Stimulated activated CD4-positive, alpha-beta T cell treated with anti-CD3 and anti-CD28 coated beads, Interleukin-12 subunit alpha, Interleukin-12 subunit beta, amount 100 ng/mL, for 4 hours (primary cell): ENCODE data around the gene PRKAR2A.
"Not testable (repeated sequence)": the region's sequence is repeated elsewhere in the genome, so short reads cannot be mapped to it uniquely, and the experiment has no call there.

Experiments
- DNase-seq: peaks from one replicate; pipeline ENCODE4 v3.0.0-alpha.2; 2020

The PRKAR2A gene

DNA sequence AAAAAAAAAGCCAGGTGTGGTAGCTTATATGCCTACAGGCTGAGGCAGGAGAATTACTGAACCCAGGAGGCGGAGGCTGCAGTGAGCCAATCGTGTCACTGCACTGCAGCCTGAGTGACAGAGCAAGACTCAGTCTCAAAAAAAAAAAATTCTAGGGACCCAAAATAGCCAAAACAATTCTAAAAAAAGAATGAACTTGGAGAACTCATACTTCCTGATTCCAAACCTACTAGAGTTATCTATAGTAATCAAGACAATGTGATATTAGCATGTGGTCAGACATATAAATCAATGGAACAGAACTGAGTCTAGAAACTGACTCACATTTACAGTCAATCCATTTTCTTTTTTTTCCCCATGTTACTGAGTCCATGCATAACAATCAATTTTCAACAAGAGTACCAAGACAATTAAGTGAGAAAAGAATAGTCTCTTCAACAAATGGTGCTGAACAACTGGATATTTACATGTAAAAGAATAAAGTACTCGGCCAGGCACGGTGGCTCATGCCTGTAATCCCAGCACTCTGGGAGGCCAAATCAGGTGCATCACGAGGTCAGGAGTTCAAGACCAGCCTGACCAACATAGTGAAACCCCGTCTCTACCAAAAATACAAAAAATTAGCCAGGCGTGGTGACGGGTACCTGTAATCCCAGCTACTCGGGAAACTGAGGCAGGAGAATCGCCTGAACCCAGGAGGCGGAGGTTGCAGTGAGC lies 11.9 kb downstream of the PRKAR2A start:
- no peak for DNase-seq

DNA sequence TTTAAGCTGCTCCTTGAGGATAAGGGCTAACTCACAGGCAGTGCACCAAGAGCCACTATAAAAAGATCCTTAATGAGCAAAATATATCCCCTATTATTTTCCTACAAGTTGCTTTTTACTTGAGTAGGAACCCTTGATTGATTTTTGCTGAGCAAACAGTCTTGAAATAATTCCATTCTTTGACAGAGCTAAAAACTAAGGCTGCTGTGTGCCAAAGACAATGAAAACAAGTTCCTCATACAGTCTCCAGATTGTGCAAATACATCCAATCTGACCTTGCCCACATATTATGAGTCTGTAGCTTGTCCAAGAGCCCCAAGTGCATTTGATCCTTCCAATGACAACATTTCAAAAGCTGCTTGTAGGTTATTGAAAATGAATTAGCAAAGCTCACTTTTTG lies 15.0 kb downstream of the PRKAR2A start:
- no peak for DNase-seq

DNA sequence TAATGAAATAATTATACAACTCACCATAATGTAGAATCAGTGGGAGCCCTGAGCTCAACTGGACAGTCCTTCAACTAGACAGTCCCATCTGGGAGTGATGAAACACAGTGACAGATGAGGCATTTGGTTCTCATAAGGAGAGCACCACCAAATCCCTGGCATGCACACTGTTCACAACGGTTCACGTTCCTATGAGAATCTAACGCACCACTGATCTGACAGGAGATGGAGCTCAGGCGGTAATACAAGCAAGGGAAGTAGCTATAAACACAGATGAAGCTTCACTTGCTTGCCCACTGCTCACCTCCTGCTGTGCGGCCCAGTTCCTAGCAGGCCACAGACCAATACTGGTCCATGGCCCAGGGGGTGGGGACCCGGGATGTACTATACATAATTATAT lies 17.0 kb downstream of the PRKAR2A start:
- DNase-seq: no peak

DNA sequence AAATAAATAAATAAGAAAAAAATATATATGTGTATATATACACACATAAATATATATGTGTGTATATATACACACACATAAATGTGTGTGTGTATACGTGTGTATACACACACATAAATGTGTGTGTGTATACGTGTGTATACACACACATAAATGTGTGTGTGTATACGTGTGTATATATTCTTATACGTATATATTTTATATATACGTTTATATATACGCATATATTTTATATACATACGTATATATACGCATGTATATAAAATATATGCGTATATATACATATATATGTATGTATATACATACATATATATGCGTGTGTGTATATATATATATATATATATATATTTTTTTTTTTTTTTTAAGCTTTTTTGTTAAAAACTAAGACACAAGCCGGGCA lies 18.1 kb downstream of the PRKAR2A start:
- DNase-seq: not testable (repeated sequence)

DNA sequence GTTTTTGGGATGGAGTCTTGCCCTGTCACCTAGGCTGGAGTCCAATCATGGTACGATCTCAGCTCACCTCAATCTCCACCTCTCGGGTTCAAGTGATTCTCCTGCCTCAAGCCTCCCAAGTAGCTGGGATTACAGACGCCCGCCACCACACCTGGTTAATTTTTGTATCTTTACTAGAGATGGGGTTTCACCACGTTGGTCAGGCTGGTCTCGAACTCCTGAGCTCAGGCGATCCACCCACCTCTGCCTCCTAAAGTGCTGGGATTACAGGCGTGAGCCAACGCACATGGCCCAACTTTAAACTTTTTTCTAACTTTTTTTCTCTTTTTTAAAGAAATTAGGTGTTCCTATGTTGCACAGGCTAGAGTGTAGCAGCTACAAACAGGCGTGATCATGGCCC lies 19.8 kb downstream of the PRKAR2A start:
- DNase-seq: not testable (repeated sequence)

DNA sequence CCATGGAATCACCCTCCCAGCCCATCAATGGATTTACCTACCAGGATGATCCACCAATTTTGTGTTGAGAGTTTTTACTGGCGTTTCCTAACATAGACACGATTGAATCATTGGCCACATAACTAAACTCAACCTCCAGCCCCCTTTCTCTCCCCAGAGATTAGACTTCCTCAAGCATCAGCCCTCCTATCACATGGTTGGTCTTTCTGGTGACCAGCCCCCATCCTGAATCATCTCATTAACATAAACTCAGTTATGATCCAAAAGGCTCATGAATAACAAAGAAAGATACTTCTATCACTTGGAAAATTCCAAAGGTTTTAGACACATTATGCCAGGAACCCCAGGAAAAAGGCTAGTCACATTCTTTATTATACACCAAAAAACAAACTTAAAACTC lies 21.2 kb downstream of the PRKAR2A start:
- DNase-seq: no peak

DNA sequence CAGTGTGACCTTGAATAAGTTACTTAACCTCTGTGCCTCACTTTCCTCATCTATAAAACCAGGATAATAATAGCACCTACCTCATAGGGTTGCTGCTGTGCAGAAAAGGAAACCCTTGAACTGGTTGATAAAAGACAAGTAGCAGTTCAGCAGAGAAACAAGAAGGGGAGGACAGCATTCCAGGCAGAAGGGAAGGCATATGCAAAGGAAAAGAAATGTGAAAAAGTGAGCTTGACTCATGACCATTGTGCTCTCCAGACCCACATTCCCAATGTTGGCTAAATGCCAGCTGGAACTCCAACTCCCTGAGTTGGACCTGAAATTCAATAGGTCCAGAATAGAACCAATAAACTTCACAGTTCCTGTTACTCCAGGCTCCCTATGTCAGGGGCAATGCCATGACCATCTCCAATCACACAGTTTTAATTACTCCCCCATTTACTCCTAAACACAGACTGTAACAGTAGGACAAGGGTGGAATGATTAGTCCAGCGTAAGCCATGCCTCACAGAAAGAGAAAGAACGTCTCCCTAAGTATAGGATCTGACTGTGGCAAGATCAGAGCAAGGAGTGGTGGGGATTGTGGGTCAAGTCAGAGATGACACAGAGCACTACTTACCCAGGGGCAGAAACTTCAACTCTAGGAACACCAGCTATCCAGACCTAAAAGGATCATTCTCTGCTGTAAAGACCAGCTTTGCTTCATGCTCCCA lies 26.9 kb downstream of the PRKAR2A start:
- no peak for DNase-seq

DNA sequence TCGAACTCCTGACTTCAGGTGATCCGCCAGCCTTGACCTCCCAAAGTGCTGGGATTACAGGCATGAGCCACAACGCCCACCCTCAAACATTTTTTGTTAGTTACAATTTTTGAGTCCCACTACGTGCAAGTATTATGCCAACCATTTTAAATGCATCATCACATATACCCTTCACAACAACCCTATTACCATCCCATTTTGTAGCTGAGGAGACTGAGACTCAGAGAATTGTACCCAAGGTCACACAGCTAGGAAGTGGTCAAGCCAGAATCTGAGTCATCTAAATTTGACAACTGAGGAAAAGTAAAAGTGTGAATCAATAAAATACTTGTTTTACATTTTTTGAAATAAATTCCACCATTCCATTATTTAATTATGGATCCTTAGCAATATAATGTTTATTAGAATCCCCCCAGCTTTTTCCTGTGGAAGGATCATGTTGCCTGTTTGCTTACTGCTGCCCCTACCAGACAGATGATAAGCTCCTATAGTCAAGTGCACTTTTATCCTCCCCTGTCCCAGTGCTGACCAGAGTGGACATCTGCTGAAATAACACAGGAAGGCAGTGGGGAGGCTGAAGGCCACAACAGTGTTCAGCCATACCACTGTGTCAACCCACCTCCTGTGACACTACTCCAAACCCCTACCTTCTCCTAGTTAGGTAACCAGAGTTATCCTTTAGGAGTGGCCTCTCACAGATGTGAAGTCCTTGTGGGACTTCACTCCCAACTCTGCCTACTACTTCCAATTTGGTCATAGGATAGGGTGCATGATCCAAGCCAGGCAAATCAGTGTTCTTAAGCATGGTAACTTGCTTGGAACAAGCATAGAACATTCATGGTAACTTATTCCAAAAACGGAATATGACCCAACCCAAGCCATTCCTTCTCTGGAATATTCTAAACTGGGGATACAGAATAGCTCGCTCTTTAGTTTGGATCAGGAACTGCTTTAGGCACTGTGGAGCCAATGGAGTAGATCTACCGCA lies 28.1 kb downstream of the PRKAR2A start:
- no peak for DNase-seq

DNA sequence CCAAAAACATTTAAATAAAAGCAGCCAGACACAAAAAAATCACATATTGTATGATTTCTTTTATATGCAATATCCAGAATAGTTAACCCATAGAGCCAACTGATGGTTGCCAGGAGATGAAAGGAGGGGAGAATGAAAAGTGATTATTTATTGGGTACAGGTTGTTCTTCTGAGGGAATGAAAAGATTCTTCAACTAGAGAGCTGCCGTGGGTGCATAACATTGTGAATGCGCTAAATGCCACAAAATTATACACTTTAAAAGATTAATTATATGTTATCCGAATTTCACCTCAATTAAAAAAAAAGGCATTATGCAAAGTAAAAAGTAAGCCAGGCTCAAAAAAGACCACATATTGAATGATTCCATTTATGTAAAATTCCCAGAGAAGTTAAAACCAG lies 36.1 kb downstream of the PRKAR2A start:
- DNase-seq: no peak

DNA sequence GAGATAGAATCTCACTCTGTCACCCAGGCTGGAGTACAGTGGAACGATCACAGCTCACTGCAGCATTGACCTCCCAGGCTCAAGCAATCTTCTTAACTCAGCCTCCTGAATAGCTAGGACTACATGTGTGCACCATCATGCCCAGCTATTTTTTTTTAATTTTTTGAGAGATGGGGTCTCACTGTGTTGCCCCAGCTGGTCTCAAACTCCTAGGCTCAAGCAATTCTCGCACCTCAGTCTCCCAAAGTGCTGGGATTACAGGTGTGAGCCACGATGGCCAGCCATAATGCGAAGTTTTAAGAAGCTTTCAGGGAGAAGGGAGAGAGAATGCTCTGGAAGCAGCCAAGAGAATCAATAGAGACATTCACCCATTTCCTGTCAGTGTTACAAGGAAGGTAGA lies 42.7 kb downstream of the PRKAR2A start:
- DNase-seq: no peak

DNA sequence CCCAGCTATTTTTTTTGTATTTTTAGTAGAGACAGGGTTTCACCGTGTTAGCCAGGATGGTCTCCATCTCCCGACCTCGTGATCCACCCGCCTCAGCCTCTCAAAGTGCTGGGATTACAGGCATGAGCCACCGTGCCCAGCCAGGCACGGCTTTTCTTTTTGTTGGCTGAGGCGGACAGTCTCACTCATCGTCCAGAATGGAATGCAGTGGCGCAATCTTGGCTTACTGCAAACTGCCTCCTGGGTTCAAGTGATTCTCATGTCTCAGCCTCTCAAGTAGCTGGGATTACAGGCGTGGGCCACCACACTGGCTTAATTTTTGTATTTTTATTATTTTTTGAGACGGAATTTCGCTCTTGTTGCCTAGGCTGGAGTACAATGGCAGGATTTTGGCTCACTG lies 46.8 kb downstream of the PRKAR2A start:
- DNase-seq: not testable (repeated sequence)

DNA sequence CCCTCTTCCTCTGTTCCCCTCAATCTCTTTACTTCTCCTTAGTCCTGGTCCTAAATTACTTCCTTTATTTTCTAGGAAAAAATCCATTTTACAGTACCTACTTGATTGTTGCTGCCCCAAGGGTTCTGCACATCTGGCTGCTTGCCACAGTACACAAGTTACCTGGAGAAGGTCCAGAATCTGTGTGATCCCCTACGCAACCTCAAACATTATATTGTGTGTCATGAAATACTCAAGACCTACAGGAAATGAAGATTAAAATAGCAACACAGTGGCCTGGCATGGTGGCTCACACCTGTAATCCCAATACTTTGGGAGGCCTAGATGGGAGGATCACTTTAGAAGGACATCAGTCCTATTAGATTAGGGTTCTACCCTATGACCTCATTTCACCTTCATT lies 48.7 kb downstream of the PRKAR2A start:
- no peak for DNase-seq

DNA sequence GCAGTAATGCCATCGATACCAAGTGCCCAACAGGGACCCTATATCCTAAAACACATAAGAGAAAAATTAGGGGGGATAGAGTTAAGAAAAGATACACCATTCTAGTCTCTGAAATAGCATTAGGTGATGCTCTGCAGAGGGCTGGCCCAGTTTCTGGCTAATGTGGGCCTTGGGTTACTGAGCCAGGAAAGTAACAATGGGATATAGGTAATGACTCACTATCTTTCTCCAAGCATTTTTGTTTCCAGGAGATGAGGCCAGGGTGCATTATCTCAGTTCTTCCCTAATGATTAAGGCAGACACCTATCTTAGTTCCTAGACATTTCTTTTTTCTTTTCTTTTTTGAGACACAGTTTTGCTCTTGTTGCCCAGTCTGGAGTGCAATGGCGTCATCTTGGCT lies 50.0 kb downstream of the PRKAR2A start:
- no peak for DNase-seq

DNA sequence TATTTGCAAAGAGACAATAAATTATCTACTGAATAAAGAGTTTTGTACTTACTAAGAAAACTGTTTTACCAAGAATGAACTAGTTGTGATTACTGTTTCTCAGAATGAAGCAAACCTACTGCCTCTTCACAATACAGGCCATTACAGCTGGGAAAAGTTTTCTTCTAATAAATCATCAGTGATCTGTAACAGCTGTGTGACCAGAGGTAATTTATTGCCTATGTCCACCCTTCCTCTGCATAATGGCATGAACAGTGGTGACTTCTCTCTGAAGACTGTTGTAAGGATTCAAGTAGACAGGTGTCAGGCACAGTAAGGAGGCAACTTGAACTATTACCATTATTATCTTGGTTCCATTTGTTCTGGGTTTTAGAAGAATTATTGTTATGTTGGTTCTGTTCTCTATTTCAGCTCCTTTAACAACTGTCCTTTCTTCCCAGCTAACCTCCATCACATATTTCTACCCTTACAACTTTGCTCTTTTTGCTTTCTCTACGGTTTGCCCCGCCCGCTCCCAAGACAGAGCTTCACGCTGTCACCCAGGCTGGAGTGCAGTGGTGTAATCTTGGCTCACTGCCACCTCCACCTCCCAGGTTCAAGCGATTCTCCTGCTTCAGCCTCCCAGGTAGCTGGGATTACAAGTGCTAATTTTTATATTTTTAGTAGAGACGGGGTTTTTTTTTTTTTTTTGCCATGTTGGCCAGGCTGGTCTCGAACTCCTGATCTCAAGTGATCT lies 51.5 kb downstream of the PRKAR2A start:
- DNase-seq: no peak

DNA sequence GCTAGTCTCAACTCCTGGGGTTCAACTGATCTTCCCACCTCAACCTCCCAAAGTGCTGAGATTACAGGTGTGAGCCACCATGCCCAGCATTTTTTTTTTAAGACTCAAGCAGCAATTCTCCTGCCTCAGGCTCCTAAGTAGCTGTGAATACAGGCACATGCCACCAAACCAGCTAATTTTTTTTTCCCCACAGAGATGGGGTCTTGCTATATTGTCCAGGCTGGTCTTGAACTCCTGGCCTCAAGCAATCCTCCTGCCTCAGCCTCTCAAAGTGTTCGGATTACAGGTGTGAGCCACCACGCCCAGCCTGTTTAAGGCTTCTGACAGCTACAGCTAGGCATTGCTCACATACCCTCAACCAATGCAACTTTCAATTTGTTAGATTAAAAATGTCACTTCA lies 54.2 kb downstream of the PRKAR2A start:
- DNase-seq: not testable (repeated sequence)

DNA sequence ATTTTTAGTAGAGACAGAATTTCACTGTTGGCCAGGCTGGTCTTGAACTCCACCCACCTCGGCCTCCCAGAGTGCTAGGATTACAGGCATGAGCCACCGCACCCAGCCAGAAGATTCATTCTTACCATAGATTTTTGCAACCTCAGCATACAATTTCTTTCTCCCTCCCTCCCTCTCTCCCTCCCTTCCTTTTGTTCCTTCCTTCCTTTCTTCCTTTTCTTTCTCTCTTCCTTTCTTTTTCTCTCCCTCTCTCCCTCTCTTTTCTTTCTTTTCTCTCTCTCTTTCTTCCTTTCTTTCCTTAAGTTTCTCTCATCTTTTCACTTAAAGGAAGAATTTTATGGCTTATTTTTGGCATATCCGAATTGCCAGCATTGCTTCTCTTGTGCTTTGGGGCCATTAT lies 58.0 kb downstream of the PRKAR2A start:
- no peak for DNase-seq

DNA sequence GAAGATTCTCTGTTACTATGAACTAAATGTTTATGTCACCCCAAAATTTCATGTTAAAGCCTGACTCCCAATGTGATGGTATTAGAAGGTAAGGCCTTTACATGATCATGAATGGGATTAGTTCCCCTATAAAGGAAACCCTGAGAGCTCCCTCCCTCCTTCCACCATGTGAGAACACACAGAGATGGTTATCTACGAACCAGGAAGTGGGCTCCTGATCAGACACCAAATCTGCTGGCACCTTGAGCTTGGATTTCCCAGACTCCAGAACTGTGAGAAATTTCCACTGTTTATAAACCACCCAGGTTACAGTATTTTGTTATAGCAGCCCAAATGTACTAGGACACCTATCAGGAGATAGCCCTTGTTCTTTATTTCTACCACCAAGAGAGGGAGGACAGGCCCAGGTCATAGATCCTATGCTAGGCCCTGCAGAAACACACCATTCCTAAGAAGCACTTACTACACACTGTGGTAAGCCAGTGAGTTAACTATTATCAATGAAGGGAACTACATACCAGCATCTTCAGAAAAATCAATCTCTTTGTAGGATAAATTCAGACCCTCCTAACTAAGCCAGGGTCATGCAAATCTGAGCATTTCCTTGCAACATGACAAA lies 59.0 kb downstream of the PRKAR2A start:
- no peak for DNase-seq

DNA sequence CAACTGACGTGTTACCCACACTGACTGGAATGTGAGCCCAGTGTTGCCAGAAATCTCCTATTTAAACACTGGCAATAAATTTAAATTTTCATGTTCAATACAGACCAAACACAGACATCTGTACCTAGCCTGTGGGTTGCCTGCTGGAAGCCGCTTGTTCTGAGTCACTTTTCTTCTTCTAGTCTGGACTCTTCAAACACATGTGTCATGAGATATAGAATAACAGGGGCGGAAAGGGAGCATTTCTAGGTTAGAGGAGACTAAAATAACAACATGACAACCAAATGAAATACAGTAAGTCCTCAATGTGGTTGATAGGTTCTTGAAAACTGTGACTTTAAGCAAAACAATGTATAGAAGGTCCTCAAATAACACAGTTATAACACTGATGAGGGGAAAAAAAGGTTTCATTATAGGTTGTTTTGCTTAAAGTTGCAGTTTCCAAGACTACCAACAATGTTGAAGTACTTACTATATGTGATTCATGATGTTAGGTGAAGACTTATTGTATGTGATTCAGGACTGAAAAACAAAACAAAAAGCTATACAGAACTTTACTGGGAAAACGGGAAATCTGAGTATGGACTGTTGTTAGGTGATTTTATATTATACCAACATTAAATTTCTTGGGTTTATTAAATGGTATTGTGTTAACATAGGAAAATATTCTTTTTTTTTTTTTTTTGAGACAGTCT lies 63.1 kb downstream of the PRKAR2A start:
- no peak for DNase-seq

DNA sequence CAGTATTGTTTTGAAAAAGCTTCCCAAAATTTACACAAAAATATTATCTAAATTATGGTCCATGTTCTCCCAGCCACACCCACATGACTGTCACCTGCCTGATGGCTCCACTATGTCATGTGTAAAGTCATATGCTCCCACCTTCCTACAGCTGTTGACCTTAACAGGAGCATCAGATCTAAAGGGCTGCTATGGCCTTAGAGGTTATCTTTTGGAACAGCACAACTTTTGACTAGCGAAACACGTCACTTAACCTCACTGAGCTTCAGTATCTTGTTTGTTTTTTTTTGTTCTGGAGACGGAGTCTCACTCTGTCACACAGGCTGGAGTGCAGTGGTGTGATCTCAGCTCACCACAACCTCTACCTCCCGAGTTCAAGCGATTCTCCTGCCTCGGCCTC lies 64.4 kb downstream of the PRKAR2A start:
- no peak for DNase-seq

DNA sequence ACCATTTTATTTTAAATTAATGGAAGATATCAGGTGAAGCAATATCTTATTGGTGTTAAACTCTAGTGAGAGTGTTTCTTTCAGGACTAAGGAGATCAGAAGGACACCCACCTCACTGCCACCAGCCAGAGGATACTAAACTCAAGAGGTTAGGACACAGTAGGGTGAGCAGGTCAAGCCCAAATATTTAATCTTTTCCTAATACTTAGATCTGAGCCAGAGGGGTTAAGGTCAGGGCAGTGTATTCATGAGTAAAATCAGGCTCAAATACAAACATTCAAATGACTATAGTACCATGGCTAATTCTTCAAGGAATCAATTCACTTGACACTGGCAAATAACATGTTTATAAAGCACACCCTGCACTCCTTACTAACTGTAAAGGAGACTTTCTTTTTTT lies 65.6 kb downstream of the PRKAR2A start:
- DNase-seq: no peak

DNA sequence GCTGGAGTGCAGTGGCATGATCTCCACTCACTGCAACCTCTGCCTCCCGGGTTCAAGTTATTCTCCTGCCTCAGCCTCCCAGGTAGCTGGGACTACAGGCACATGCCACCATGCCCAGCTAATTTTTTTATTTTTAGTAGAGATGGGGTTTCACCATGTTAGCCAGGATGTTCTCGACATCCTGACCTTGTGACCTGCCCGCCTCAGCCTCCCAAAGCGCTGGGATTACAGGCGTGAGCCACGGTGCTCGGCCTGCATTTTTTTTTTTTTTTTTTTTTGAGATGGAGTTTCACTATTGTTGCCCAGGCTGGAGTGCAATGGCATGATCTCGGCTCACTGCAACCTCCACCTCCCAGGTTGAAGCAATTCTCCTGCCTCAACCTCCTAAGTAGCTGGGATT lies 69.1 kb downstream of the PRKAR2A start:
- not testable (repeated sequence) for DNase-seq

DNA sequence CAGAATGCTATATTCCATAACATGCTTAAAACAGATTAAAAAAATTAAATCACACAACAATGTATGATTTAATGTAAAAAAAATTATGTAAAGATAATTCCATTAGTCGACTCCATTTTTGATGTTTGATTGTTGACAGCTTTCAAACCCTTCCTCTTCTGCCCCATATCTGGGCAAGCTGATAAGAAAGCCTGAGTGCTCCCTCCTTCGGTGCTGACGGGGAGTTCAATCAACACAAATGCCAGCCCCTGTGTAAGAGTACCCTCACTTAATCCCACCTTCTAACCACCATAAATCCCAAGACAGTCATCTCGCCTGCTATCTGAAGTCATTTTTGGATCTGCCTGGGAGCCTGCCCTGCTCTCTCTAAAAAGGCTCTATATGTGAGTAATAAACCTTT lies 70.8 kb downstream of the PRKAR2A start:
- no peak for DNase-seq
